ENCODE data around the gene CEP192.

- TF ChIP-seq CTCF (IDR thresholded peaks at IDR 0.05 in 4 of 5, conservative IDR thresholded peaks at IDR 0.05 in 1 of 5) (no peak), POLR2A (IDR thresholded peaks at IDR 0.05) (no peak)
Observed at GRCh38 chr18:13139885-13140450, 148.8 kb downstream of the CEP192 start.

All from gastrocnemius medialis (tissue), 4 donors.